HG03469 (cell line): ENCODE measurements around the gene NIP7.
"Not testable (repeated sequence)": the region's sequence is repeated elsewhere in the genome, so short reads cannot be mapped to it uniquely, and the experiment has no call there.

ENCODE experiments used
- ATAC-seq: cut with Tn5 transposase; IDR thresholded peaks from one replicate; pipeline ENCODE4 v1.9.1; 2021; ENCODE audit warnings: mild to moderate bottlenecking, moderate library complexity, moderate number of reproducible peaks; ENCODE audit not compliant: unreplicated experiment

NIP7 gene

DNA sequence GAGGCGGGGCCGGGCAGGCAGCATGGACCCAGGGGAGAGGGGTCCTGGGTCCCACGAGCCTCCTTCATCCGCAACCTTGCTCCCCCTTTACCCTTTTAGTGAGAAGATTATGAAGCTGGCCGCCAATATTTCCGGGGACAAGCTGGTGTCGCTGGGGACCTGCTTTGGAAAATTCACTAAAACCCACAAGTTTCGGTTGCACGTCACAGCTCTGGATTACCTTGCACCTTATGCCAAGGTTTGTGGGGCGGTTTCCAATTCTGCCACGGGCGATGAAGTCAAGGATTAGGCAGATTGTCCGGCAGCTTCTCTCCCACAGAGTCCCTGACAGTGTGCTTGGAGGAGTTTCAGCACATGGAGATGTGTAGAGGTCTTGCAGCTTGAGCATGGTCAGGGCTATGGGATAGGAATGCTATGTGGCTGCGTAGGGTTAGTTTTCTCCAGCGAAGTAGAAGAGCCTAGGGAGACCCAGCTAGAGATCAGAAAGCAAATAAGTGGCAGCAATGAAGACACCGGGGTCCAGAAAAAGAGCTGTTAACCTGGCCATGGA is 598 bp downstream of the NIP7 start:
- no peak for ATAC-seq

GRCh38 chr16:69344171-69344570 is 4.6 kb downstream of the NIP7 start:
- no peak for ATAC-seq

DNA sequence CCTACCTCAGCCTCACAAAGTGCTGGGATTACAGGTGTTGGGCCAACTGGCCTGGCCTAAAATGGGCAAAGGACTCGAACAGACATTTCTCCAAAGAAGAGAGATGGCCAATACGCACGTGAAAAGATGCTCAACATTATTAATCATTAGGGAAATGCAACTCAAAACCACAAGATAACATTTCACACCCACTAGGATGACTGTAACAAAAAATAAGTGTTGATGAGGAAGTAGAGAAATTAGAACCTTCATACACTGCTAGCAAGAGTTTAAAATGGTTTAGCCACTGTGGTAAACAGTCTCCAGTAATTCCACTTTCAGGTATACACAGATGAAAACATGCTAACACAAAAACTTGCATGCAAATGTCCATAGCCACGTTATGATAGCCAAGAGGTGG is 6.4 kb downstream of the NIP7 start:
- no peak for ATAC-seq

DNA sequence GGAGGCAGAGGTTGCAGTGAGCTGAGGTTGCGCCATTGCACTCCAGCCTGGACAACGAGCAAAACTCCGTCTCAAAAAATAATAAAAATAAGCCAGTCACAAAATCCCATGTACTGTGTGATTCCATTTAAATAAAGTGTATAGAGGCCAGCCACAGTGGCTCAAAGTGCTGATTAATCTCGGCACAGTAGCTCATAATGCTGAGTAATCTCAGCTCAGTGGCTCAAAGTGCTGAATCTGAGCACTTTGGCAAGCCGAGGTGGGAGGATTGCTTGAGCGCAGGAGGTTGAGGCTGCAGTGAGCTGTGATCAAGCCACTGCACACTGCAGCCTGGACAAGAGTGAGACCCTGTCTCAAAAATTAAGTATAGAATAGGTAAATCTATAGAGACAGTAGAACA is 7.1 kb downstream of the NIP7 start:
- ATAC-seq: no peak

GRCh38 chr16:69348222-69348621 is 8.7 kb downstream of the NIP7 start:
- no peak for ATAC-seq

- ATAC-seq: no peak
Measured at GRCh38 chr16:69349536-69349935, 10.0 kb downstream of the NIP7 start.

GRCh38 chr16:69350536-69351133 is 11.1 kb downstream of the NIP7 start:
- ATAC-seq: no peak

GRCh38 chr16:69351309-69352027 is 11.9 kb downstream of the NIP7 start, which contains the start of gene TMED6:
Gene TMED6 (minus strand): TSS chr16:69351786. CDS start chr16:69351753, 33 bp downstream.
- no peak for ATAC-seq

DNA sequence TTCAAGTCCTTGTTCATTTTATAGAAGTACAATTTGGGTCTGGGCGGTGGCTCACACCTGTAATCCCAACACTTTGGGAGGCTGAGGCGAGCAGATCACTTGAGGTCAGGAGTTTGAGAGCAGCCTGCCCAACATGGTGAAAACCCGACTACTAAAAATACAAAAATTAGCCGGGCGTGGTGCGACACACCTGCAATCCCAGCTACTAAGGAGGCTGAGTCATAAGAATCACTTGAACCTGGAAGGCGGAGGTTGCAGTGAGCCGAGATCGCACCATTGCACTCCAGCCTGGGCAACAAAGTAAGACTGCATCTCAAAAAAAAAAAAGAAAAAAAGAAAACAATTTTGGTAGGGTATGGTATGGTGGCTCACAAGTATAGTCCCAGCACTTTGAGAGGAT is 20.5 kb downstream of the NIP7 start:
- ATAC-seq: not testable (repeated sequence)

DNA sequence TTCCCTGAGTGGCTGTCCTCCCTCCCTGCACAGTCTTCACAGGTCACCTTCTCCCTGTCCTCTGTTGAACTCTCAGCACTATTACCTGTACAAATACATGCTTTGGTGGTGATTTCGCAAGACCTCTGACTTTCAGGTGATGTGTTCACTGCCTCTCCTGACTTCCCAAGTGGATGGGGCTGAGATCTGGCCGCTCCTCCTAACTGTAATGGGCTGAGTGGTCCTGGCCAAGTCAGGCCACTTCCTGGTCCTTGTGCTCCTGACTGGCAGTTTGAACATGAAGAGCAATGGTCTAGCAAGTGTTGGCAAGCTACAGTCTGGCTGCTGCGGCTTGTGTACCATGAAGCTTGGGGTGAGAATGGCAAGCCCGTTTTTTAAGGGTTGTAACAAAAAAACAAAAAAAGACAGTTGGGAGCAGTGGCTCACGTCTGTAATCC is 23.7 kb downstream of the NIP7 start:
- ATAC-seq: no peak

DNA sequence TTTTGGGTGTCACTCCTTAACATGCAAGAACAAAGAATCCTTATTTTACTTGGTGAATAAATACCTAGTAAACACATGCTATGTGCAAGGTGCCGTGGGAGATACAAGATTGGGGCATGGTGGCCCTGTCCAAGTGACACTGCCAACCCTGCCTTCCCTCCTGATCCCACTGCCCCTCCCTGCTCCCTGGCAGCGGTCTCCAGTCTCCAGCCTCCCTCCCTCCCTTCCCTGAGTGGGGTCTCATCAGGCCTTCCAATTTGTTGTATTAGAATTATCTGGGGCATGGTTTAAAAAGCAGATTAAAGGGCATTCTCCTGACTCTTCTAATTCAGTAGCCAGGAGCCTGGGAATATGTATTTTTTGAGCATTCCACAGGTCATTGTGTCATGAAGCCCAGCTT is 24.5 kb downstream of the NIP7 start:
- ATAC-seq: no peak

DNA sequence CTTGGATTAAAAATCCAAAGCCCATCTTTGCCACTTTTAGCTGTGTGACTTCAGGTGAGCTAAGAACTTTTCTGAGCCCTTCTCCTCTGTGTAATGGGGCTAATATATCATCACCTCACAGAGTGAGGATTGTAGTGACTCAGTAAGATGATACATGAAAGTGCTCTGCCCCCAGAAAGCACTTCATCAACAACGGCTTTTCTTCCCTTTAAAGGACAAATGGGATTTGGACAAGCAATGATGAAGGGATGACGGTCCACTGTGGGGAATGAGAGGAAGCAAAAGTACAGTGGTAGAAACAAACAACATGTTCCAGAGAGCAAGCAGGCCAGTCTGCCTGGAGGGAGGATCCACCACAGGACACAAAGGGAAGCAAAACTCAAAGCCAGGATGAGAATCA is 26.3 kb downstream of the NIP7 start:
- no peak for ATAC-seq

GRCh38 chr16:69366431-69366830 is 26.9 kb downstream of the NIP7 start:
- no peak for ATAC-seq

GRCh38 chr16:69367980-69368379 is 28.4 kb downstream of the NIP7 start:
- no peak for ATAC-seq

- no peak for ATAC-seq
Measured at GRCh38 chr16:69368866-69369265, 29.3 kb downstream of the NIP7 start.

GRCh38 chr16:69371564-69371963 is 32.0 kb downstream of the NIP7 start:
- no peak for ATAC-seq

- ATAC-seq: no peak
Measured at GRCh38 chr16:69373019-69373418, 33.4 kb downstream of the NIP7 start.

DNA sequence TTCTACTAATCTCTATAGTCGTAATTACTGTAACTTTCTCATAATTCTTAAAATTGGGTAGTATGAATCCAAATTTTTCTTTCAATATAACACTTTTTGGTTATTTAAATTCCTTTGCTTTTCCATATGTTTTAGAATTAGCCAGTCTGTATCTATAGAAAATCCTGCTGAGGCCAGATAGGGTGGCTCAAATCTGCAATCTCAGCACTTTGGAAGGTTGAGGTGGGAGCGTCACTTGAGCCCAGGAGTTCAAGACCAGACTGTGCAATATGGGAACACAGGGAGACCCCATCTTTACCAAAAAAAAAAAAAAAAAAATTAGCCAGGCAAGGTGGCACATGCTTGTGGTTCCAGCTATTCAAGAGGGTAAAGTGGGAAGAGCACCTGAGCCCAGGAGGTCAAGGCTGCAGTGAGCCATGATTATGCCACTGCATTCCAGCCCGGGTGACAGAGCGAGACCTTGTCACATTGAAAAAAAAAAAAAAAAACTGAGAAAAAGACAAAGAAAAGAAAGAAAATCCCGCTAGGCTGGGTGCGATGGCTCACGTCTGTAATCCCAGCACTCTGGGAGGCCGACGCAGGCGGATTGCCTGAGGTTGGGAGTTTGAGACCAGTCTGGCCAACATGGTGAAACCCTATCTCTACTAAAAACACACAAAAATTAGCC is 37.0 kb downstream of the NIP7 start:
- ATAC-seq: no peak

- ATAC-seq: no peak
Measured at GRCh38 chr16:69378036-69378435, 38.5 kb downstream of the NIP7 start.

DNA sequence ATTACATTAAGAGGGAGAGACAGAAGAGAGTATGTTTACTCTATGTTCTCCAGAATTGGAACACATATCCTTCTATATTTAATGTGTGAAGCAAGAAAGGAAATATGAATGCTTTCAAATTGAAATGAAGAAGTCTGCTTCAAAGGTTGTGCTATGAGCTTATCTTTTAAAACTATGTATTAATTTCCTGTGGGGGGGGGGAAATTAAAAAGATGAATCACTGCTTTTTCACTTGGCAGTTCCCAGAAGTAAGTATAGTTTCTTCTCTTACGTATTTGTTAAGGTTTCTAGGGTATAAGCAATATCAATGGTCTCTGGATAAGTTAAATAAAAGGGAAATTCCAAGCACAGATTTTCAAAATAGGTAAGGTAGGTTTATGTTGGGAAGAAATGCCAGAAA is 39.2 kb downstream of the NIP7 start:
- ATAC-seq: no peak

GRCh38 chr16:69381231-69381630 is 41.7 kb downstream of the NIP7 start:
- ATAC-seq: no peak

DNA sequence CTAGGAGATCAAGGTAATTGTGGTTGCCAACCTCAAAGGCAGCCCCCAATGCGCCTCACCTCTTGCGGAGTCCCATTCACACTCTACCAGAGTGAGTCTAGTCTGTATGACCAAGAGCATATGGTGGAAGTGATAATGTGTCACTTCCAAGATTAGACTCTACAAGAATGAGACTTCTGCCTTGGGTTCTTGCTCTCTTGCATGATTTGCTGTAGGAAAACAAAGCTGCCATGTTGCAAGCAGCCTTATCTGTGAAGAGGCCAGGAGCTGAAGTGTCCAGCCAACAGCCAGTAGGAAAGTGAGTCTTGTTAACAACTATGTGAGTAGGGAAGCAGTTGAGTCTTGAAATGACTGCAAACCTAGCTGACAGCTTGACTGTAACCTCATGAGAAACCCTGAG is 42.8 kb downstream of the NIP7 start:
- ATAC-seq: no peak
